Measurements from ENCODE around the gene PCED1B.

The PCED1B gene

DNA sequence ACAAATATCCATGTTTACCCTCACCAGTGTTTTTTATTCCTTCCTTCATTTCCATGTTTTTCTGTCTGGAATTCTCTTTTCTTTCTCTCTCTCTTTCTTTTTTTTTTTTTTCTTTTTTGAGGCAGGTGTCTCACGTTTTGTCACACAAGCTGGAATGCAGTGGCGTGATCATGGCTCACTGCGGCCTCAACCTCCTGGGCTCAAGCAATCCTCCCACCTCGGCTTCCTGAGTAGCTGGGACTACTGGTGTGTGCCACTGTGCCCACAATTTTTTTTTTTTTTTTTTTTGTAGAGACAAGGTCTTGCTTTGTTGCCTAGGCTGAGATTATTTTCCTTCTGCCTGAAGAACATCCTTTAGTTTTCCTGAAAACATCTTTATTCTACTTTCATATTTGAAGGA is 15.4 kb downstream of the PCED1B start:
- TF ChIP-seq, protein P1, sequence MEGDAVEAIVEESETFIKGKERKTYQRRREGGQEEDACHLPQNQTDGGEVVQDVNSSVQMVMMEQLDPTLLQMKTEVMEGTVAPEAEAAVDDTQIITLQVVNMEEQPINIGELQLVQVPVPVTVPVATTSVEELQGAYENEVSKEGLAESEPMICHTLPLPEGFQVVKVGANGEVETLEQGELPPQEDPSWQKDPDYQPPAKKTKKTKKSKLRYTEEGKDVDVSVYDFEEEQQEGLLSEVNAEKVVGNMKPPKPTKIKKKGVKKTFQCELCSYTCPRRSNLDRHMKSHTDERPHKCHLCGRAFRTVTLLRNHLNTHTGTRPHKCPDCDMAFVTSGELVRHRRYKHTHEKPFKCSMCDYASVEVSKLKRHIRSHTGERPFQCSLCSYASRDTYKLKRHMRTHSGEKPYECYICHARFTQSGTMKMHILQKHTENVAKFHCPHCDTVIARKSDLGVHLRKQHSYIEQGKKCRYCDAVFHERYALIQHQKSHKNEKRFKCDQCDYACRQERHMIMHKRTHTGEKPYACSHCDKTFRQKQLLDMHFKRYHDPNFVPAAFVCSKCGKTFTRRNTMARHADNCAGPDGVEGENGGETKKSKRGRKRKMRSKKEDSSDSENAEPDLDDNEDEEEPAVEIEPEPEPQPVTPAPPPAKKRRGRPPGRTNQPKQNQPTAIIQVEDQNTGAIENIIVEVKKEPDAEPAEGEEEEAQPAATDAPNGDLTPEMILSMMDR (IDR thresholded peaks at IDR 0.05; ENCODE audit: borderline replicate concordance, insufficient read depth, low read depth, low read length), result no peak

DNA sequence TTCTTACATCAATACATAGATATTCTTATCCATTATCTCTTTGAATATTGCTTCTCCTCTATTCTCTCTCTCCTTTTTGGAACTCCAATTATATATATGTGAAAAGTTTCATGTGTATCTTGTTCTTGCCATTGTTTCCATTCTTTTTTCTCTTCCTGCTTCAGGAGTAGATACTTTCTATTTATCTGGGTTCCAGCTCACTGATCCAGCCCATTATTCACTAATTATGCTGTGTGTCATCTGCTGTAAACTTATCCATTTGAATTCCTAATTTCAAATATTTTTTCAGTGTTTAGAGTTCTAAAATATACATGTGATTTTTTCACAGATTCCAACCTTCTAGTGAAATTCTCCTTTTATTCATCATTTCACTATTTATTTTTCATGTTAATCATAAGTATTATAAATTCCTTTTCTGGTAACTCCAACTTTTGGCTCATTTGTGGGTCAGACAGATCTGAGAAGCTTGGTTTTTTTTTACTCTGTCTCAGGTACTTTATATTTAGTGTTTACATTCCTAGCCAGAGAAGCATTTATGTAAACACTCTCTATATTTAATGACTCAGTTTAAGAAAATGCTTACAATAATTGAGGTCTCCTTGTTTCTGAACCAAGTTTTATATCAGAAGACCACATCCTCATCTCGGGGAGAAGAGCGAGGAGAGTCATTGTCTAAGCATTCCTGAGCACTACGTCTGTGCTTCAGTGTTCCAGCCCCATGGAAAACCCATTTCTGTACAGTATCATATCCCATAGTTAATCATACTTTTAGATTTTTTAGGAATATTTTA is 16.2 kb downstream of the PCED1B start:
- no peak overlapping the region for H3K4me3 ChIP-seq (ENCODE audit: low read depth, low read length)
- TF ChIP-seq, protein P1 (IDR thresholded peaks at IDR 0.05; ENCODE audit: borderline replicate concordance, insufficient read depth, low read depth, low read length), result no peak

More for the DNA sequence above, 15.4 kb downstream of the PCED1B start:
- no peak overlapping the region for H3K4me3 ChIP-seq (ENCODE audit: low read depth, low read length)

DNA sequence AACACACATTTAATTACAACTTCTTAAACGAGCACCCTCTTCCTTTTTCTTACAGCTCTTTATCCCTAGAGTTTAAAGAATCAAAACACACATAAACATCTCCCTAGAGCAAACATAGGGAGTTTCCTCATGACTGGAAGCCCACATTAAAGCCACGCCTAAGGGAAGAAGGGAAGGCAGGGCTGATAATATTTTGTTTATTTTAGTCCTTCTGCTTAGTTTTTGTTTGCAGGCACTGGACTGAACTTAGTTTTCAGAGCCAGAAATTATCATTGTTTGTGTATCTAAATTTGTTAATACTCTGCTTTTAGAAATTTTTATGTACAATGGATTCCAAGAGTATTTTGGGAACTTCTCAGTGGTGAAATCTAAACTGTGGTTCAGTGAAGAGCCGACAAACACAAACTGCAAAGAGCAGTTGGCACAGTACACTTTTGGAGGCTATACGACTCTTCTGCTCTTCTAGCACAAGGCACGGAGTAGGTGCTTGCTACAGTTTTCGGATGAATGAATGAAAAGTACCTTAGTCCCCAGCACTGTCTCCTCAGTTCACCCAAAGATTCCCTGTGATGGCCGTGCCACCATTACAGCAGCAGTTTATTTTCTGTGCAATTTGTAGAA is 18.0 kb downstream of the PCED1B start:
- TF ChIP-seq, protein P1 (IDR thresholded peaks at IDR 0.05; ENCODE audit: borderline replicate concordance, insufficient read depth, low read depth, low read length), result no peak
- no peak overlapping the region for H3K4me3 ChIP-seq (ENCODE audit: low read depth, low read length)

DNA sequence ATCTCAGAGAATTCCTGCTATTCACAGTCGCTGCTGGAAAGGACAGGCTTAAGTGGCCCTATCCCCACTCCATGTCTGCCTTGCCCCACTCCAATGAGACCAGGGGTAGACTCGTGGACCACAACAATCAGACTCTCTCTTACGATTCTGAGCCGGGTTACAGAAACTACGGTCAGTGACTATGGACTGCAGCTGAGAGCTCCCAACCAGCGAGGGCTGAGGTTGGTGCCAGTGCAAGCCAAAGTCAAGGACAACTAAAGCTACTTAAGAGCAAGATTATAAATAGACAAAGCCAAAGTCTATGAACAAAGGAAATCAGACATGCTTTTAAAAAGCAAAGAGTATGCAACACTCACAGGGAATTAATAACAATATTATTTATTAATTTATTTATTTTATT is 18.7 kb downstream of the PCED1B start:
- no peak overlapping the region for H3K4me3 ChIP-seq (ENCODE audit: low read depth, low read length)
- TF ChIP-seq, protein P1 (IDR thresholded peaks at IDR 0.05; ENCODE audit: borderline replicate concordance, insufficient read depth, low read depth, low read length), result no peak

DNA sequence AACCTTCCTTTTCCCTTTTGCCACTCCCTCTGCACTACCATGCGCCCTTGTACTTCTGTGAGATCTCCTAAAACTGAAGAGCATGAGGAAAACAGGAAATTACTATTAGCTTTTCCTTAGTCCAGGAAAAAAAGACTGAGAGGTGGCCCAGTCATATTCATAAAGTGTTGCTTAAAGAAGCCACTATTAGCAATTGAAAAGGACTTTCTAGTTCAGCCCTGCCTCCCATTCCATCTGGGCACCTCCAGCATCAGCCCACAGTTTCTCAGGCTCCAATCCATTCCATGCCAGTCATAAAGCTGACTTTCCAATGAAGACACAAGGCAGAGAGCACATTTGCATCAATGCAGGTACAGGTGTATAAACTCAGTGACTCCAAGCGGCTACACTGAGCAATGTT is 20.2 kb downstream of the PCED1B start:
- H3K4me3 ChIP-seq (ENCODE audit: low read depth, low read length), result no peak overlapping the region
- TF ChIP-seq, protein P1 (IDR thresholded peaks at IDR 0.05; ENCODE audit: borderline replicate concordance, insufficient read depth, low read depth, low read length), result no peak

DNA sequence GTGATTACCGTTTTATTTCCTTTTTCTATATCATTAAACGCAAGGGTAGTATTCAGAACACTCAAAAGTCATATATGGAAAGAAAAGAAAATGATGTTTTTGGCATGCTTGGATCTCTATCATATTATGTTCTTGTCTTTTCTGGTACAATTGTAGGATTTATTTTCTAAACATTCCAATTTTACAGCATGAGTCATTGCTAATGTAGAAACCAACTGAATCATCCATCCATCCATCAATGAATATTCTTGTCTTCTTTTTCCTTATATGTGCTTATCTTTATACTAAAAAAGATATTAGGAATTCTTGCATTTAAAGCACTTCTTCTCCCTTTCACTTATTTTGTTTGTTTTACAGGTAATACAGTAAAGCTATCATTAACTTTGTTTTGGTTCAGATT is 20.7 kb downstream of the PCED1B start:
- no peak overlapping the region for H3K4me3 ChIP-seq (ENCODE audit: low read depth, low read length)
- TF ChIP-seq, protein P1 (IDR thresholded peaks at IDR 0.05; ENCODE audit: borderline replicate concordance, insufficient read depth, low read depth, low read length), result no peak

DNA sequence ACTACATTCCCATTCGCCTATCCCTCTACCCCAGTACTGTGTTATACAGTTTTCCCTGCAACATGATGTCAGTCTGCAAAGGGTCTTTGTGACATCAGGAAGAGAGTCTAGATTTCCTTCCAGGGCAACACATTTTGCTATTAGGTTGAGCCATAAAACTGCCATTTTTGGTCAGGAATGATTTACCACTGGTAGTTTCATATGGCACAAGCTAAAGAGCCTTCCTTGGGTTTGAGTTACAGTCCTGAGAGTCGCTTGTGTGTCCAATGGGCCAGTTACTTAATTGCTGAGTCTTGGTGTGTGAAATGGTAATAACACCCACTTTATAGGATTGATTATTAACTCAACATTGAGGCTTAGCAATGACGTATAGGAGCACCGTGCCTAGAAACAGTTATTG is 23.0 kb downstream of the PCED1B start:
- TF ChIP-seq, protein P1 (IDR thresholded peaks at IDR 0.05; ENCODE audit: borderline replicate concordance, insufficient read depth, low read depth, low read length), result no peak
- no peak overlapping the region for H3K4me3 ChIP-seq (ENCODE audit: low read depth, low read length)

Measured in GM12875 (cell line).